Measurements from ENCODE around the gene OCA2. TPM values are rescaled to one million over a fixed set of nuclear protein-coding genes. Genes with fewer than 3 reads are reported as not detected.

Gene OCA2
- total RNA-seq, 1 experiment from 2014 or later: not detected

DNA sequence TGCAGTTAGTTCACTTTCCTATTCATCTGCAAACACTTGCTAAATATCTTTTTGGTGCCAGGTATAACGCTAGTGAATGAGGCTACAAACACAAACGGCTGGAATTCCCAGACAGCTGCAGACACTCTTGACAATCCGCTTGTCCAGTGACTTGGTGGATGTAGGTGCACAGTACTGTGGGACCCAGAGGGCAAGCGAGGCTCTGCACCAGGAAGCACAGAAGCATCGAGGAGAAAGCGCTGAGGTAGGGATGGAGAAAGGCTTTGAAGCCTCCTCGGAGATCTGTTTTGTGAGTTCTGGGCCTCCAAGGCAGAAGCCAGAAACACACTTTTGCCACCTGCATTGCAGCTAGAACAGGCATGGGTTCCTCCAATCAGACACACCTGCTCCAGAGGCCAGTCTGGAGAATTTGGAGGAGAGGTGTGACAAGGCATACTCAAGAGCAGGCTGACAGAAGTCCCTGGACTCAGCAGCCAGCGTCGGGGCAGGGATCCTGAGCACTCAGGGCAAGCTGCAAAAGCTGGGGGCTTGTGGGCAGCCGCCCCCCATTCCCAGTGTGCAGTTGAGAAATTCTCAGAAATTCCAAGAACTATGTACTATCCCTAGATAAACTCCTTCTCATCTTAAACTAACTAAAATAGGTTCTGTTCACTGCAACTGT, 232.5 kb downstream of the OCA2 start:
- no peak for DNase-seq (ENCODE audit: unreplicated experiment)
- Mint-ChIP-seq H3K4me1 (ENCODE audit: insufficient read depth, unreplicated experiment) (no peaks in the 10 kb centered on the region), H3K27ac (ENCODE audit: low read depth, unreplicated experiment) (no peak overlapping the region), H3K27me3 (ENCODE audit: insufficient read depth, unreplicated experiment) (no peaks in the 10 kb centered on the region), H3K4me3 (ENCODE audit: unreplicated experiment) (no peak overlapping the region), H3K36me3 (ENCODE audit: insufficient read depth, unreplicated experiment) (no peaks in the 10 kb centered on the region), H3K9me3 (ENCODE audit: unreplicated experiment) (peaks cover 36% of the 10 kb centered on the region)
- ChIA-PET POLR2A (no interaction called here), CTCF (no interaction called here)
- no TSS peak for BruUV-seq (replicated peaks)
- intact Hi-C loops (cut with micrococcal nuclease): no loop called here
- TF ChIP-seq, protein P1, sequence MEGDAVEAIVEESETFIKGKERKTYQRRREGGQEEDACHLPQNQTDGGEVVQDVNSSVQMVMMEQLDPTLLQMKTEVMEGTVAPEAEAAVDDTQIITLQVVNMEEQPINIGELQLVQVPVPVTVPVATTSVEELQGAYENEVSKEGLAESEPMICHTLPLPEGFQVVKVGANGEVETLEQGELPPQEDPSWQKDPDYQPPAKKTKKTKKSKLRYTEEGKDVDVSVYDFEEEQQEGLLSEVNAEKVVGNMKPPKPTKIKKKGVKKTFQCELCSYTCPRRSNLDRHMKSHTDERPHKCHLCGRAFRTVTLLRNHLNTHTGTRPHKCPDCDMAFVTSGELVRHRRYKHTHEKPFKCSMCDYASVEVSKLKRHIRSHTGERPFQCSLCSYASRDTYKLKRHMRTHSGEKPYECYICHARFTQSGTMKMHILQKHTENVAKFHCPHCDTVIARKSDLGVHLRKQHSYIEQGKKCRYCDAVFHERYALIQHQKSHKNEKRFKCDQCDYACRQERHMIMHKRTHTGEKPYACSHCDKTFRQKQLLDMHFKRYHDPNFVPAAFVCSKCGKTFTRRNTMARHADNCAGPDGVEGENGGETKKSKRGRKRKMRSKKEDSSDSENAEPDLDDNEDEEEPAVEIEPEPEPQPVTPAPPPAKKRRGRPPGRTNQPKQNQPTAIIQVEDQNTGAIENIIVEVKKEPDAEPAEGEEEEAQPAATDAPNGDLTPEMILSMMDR (IDR thresholded peaks at IDR 0.05; ENCODE audit: unreplicated experiment): no peak

- TF ChIP-seq, protein P1 (IDR thresholded peaks at IDR 0.05; ENCODE audit: unreplicated experiment): no peak
- ChIA-PET CTCF (no interaction called here), POLR2A (no interaction called here)
- no peak overlapping the region for H3K27ac Mint-ChIP-seq (ENCODE audit: low read depth, unreplicated experiment)
- intact Hi-C loops (cut with micrococcal nuclease): no loop called here
- H3K36me3 Mint-ChIP-seq (ENCODE audit: insufficient read depth, unreplicated experiment): no peaks in the 10 kb centered on the region
- peaks cover 43% of the 10 kb centered on the region for H3K9me3 Mint-ChIP-seq (ENCODE audit: unreplicated experiment)
- no peaks in the 10 kb centered on the region for H3K27me3 Mint-ChIP-seq (ENCODE audit: insufficient read depth, unreplicated experiment)
- H3K4me1 Mint-ChIP-seq (ENCODE audit: insufficient read depth, unreplicated experiment): no peaks in the 10 kb centered on the region
- DNase-seq (ENCODE audit: unreplicated experiment): no peak
- no TSS peak for BruUV-seq (replicated peaks)
- H3K4me3 Mint-ChIP-seq (ENCODE audit: unreplicated experiment): no peak overlapping the region
Measured at GRCh38 chr15:27865926-27866325, 233.2 kb downstream of the OCA2 start.

DNA sequence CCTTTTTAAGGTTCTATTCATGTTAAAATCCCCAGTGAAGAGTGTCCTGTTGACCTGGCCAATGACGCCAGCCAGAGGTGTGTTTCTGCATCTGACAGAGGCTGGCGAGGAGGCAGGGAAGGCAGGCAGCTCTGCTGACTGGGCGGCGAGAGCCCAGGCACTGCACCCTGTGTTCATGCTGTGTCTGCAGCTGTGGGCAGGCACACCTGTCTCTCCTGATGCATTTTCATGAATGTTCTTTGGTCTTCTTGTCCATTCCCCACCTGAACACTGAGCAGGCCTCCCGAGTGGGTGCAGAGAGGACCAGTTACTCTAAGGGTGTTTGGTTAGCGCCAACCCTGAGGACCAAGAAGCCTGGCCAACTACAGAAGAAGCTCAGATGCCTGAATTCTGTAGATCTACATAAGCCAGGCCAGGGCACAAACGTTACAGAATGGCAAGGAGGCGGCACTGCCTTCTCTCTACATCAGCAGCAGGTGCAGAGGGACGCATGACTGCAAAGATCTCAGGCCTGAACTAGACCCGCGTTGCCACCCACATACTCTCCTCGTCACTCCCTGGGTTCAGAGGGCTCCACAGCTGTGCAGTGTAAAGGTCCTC, 233.7 kb downstream of the OCA2 start:
- Mint-ChIP-seq H3K9me3 (ENCODE audit: unreplicated experiment) (peaks cover 43% of the 10 kb centered on the region), H3K27me3 (ENCODE audit: insufficient read depth, unreplicated experiment) (no peaks in the 10 kb centered on the region), H3K36me3 (ENCODE audit: insufficient read depth, unreplicated experiment) (no peaks in the 10 kb centered on the region), H3K4me1 (ENCODE audit: insufficient read depth, unreplicated experiment) (no peaks in the 10 kb centered on the region), H3K27ac (ENCODE audit: low read depth, unreplicated experiment) (no peak overlapping the region), H3K4me3 (ENCODE audit: unreplicated experiment) (no peak overlapping the region)
- intact Hi-C loops (cut with micrococcal nuclease): no loop called here
- BruUV-seq (replicated peaks): no TSS peak
- TF ChIP-seq, protein P1 (IDR thresholded peaks at IDR 0.05; ENCODE audit: unreplicated experiment): no peak
- DNase-seq (ENCODE audit: unreplicated experiment): no peak
- POLR2A ChIA-PET: no interaction called here
- CTCF ChIA-PET: no interaction called here

- TF ChIP-seq, protein P1 (IDR thresholded peaks at IDR 0.05; ENCODE audit: unreplicated experiment): no peak
- Mint-ChIP-seq H3K27me3 (ENCODE audit: insufficient read depth, unreplicated experiment) (no peaks in the 10 kb centered on the region), H3K4me3 (ENCODE audit: unreplicated experiment) (no peak overlapping the region), H3K9me3 (ENCODE audit: unreplicated experiment) (peaks cover 47% of the 10 kb centered on the region), H3K27ac (ENCODE audit: low read depth, unreplicated experiment) (no peak overlapping the region), H3K36me3 (ENCODE audit: insufficient read depth, unreplicated experiment) (no peaks in the 10 kb centered on the region), H3K4me1 (ENCODE audit: insufficient read depth, unreplicated experiment) (no peaks in the 10 kb centered on the region)
- BruUV-seq (replicated peaks): no TSS peak
- ChIA-PET POLR2A (no interaction called here), CTCF (no interaction called here)
- DNase-seq (ENCODE audit: unreplicated experiment): no peak
- intact Hi-C loops (cut with micrococcal nuclease): no loop called here
Measured at GRCh38 chr15:27864719-27865118, 234.4 kb downstream of the OCA2 start.
